NCI-H748 treated with DMSO at 0.1 percent for 48 hours (cell line): ENCODE measurements around the gene GFAP.

ENCODE experiments used
- DNase-seq: peaks from one replicate; lab custom pipeline; 2025; lab: John Stamatoyannopoulos, UW

Gene GFAP

GRCh38 chr17:44899074-44899782 lies 16.1 kb downstream of the GFAP start, which contains the start of gene EFTUD2:
Gene EFTUD2, minus strand, starts transcription at chr17:44899445. Its CDS starts 4,924 bp downstream, at chr17:44894521.
- DNase-seq = peak; percentile 81

GRCh38 chr17:44898768-44899073 lies 16.6 kb downstream of the GFAP start:
- DNase-seq = no peak

- DNase-seq = no peak
These were observed 20.7 kb downstream of the GFAP start for GRCh38 chr17:44894642-44895041.

GRCh38 chr17:44892250-44892649 lies 23.1 kb downstream of the GFAP start:
- no peak for DNase-seq

- DNase-seq = no peak
These were observed 26.3 kb downstream of the GFAP start for GRCh38 chr17:44889003-44889402.

GRCh38 chr17:44887971-44888954 lies 27.0 kb downstream of the GFAP start:
- no peak for DNase-seq

GRCh38 chr17:44887016-44887415 lies 28.3 kb downstream of the GFAP start:
- no peak for DNase-seq

- DNase-seq = no peak
These were observed 30.4 kb downstream of the GFAP start for GRCh38 chr17:44884941-44885340.

- DNase-seq = no peak
These were observed 34.2 kb downstream of the GFAP start for GRCh38 chr17:44881145-44881544.

- DNase-seq = no peak
These were observed 35.2 kb downstream of the GFAP start for GRCh38 chr17:44880062-44880461.

GRCh38 chr17:44879376-44879775 lies 35.9 kb downstream of the GFAP start:
- DNase-seq = no peak

GRCh38 chr17:44878627-44879221 lies 36.6 kb downstream of the GFAP start:
- DNase-seq = peak; percentile 4

GRCh38 chr17:44877121-44877520 lies 38.2 kb downstream of the GFAP start:
- DNase-seq = no peak

GRCh38 chr17:44875761-44876160 lies 39.5 kb downstream of the GFAP start:
- DNase-seq = no peak

- DNase-seq = peak; percentile 78
These were observed 43.0 kb downstream of the GFAP start for GRCh38 chr17:44872131-44872768.

GRCh38 chr17:44871556-44871955 lies 43.7 kb downstream of the GFAP start:
- DNase-seq = no peak

- no peak for DNase-seq
These were observed 47.5 kb downstream of the GFAP start for GRCh38 chr17:44867841-44868240.

GRCh38 chr17:44865931-44866330 lies 49.4 kb downstream of the GFAP start:
- no peak for DNase-seq

GRCh38 chr17:44865231-44865660 lies 50.1 kb downstream of the GFAP start:
- peak; percentile 20 for DNase-seq

GRCh38 chr17:44864831-44865230 lies 50.5 kb downstream of the GFAP start:
- DNase-seq = no peak

- no peak for DNase-seq
These were observed 52.0 kb downstream of the GFAP start for GRCh38 chr17:44863061-44863918.
